Hematopoietic multipotent progenitor cell treated with erythropoietin and hydrocortisone succinate and interleukin-3 and kit ligand, for 6 days (in vitro differentiated cells): ENCODE data around the gene MARCHF10.
"Not testable (repeated sequence)": the region's sequence is repeated elsewhere in the genome, so short reads cannot be mapped to it uniquely, and the experiment has no call there.

Source experiments
- DNase-seq: peaks from one replicate; pipeline ENCODE4 v3.0.0-alpha.2; 2015

MARCHF10 gene

DNA sequence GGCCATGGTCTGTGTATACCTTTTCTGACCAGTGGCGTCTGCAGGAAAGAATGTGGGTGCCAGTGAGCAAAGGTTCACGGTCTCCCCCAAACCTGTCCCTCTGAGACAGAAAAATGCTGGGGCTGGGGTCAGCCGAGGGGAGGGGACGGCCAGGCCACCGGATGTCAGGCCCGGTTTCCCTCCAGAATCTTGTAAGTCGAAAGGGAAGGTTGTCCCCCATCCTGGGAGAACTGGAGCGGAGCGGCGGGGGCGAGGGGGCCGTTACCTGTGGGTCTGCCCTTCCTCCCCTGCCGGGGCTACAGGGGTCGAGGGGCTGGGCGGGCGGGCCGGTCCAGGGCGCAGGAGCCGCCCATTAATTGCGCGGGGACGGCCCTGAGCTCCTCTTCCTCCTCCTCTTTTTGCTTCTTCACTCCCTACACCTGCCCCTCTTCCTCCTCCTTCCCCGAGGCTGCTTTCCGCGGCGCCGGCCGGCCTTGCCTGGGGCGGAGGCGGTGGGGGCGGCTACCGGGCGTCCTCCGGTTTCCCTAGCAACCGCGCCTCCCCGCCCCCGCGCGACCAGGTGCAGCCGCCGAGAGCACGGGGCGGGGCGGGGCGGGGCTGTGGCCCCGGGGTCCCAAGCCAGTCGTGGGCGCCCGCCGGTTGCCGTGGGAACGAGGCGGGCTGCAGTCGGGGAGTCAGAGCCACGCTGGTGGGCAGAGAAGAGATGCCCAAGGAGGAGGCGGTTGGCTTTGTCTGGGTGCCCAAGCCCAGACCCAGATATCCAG is at the start of gene MARCHF10:
Gene MARCHF10 (minus strand): TSS at position 503 of the 764 bp plus-strand sequence. CDS start 6,579 bp downstream, outside the sequence.
- peak; percentile 24 for DNase-seq

DNA sequence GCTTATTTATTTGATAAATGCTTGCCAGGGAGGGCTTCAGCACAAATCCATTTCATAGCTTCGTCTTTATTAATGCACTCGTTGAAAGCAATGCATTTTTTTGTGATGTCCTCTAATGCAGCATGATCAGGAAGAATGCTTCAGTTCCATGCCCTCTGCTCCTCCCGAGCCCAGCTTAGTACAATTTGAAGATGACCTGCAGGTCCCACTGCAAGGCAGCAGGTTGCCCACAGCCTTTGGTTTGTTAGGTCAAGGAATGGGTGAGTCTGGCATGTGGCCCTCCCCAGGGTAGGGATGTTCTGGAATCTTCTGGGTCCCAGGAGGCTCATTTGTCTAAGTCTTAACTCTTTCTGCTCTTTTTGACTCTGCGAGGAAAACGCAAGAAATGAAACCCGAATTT is 49.4 kb upstream of the MARCHF10 start:
- DNase-seq: no peak

DNA sequence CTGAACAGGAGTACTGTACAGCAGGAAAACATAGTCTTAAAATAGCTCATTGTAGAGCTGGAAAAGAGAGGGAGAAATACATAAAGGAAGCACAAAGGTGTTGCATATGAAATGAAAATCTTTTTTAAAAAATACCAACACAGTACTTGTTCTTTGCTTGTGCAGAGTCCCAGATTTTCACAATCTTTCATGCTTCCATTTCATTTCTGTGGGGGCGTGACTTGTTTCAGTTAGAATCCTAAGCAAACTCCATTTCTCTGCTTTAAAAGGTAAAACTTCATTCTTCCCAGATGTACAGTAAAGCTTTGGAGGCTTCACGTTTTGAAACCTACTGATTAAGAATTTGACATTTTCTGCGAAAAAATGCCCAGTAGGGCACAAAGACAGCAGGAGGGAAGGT is 48.5 kb upstream of the MARCHF10 start:
- DNase-seq: no peak

DNA sequence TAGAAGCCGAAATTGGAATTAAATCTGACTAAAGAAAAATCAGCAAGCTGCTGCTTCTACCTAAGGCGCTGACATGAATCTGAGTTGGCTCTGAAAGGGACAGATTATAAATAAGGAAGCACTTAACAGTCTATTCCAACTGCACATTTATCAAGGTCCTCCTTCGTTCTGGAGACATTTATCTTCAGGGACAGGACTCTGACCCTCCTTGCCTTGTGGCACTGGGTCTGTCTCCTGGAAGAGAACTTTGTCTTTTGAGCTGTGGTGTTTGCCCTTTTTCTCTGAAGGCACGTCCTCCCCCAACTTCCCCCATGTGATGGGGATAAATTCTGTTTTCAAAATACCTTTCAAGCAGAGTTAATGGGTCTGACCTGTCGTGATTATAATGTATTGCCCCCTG is 47.0 kb upstream of the MARCHF10 start:
- DNase-seq: no peak

DNA sequence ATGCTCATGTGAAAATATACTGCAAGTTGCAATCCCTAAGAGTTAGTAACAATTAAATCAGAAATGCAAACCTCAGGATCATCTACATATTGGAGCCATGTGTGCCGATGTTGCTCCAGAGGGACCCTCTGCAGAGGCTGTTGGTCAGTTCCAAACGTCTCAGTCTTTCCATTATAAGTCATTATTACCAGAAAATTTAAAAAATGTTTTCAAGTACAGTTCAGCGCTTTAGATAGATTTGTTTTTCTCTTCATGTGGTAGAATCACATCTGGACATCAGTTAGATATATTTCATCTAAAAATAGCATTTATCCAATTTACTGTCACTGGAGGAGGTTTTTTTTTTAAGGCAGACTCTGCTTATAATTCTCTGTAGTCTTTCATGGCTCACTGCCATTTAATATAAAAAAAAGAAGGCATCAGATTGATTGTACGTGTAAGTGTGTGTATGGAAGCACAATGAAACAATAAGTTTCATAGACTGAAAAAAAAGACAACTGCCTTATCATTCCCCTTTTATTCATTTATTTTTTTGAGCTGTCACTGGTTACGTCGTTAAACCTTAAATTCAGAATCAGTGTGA is 46.1 kb upstream of the MARCHF10 start:
- no peak for DNase-seq

- DNase-seq: no peak
These were observed 44.1 kb upstream of the MARCHF10 start for GRCh38 chr17:62852195-62852594.

GRCh38 chr17:62849591-62850415 is 41.7 kb upstream of the MARCHF10 start:
- DNase-seq: not testable (repeated sequence)

- DNase-seq: no peak
These were observed 40.2 kb upstream of the MARCHF10 start for GRCh38 chr17:62848334-62848733.

DNA sequence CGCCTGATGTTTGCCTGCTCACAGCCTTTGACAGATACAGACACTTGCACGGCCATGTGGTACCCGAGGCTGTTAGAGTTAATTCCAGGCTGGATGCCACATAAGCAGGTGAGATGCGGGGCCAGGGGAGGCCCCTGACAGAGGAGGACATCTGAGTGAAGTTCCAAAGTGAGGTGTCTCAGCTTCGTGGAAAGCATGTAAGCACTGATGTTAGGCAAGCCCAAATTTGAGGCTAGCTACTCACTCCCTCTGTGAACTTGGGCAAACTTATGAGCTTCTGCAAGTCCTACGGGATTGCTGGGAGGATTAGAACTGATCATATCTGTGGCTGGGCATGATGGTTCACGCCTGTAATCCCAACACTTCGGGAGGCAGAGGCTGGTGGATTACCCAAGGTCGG is 39.3 kb upstream of the MARCHF10 start:
- no peak for DNase-seq

- DNase-seq: no peak
These were observed 32.8 kb upstream of the MARCHF10 start for GRCh38 chr17:62840871-62841270.

- not testable (repeated sequence) for DNase-seq
These were observed 25.7 kb upstream of the MARCHF10 start for GRCh38 chr17:62833816-62834215.

DNA sequence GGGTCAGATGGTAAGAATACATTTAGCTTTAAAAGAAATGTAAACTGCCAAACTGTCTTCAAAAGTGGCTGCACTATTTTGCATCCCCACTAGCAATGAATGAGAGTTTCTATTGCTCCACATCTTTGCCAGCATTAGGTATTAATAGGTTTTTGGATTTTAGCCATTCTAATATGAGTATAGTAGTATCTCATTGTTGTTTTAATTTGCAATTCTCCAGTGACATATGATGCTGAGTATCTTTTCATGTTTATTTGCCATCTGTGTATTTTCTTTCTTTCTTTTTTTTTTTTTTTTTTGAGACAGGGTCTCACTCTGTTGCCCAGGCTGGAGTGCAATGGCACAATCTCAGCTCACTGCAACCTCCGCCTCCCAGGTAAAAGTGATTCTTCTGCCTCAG is 24.3 kb upstream of the MARCHF10 start:
- DNase-seq: no peak

DNA sequence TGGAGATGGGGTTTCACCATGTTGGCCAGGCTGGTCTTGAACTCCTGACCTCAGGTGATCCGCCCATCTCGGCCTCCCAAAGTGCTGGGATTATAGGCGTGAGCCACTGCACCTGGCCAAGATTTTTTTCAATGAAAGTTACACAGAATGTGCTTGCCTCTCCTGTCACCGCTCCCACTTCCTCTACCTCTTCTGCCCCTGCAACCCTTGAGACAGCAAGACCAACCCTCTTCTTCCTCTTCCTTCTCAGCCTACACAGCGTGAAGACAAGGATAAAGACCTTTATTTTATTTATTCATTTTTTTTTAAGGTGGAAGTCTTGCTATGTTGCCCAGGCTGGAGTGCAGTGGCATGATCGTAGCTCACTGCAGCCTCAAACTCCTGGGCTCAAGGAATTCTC is 23.0 kb upstream of the MARCHF10 start:
- DNase-seq: not testable (repeated sequence)

DNA sequence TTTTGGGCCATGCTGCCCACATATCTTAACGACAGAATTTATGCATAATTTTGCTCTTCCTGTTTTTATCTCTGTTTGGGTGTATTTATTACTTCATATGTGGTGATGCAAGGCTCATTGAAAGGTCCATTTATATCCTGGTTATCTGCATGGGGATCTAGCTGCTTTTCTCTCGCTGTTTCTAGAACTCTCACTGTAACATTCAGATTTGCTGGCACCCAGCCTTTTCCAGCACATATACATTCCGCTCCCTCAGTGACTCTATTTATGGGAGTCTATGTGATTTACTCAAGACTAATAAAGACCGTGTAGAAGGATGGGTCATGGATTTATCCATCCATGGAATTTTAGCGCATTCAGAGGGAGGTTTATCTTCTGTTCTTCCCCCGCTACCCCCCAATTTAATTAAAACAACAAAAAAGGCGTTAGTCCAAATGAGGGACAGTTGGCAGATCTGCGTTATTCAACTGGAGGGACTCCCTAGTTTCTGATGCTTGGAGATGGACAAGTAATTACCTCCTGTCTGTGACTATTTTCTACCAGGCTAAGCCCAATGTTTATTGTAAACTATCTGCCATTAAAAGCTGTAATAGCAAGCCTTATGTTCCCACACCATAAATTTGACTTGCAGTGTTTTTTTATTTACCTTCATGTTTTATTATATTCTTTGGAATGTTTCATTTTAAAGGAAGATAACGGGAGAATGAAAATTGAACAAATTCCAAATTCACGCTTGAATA is 19.8 kb upstream of the MARCHF10 start:
- peak; percentile 74 for DNase-seq

DNA sequence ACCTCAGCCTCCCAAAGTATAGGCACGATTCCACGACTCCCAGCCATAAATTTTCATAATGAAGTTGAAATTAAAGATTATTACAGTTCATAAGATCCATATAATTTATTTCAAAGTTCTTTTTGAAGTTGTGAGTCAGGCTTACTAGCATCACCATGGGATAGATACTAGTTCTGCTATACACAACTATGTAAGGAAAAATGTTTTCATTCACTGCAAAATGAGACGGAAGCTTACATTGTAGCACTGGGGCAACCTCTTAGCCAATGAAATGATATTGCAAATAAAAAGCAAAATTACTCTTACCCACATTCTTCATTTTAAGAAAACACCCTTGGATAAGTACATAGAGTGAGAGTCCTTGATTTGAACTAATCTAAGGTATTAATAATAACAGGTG is 18.8 kb upstream of the MARCHF10 start:
- DNase-seq: no peak

GRCh38 chr17:62825182-62825581 is 17.1 kb upstream of the MARCHF10 start:
- DNase-seq: no peak

DNA sequence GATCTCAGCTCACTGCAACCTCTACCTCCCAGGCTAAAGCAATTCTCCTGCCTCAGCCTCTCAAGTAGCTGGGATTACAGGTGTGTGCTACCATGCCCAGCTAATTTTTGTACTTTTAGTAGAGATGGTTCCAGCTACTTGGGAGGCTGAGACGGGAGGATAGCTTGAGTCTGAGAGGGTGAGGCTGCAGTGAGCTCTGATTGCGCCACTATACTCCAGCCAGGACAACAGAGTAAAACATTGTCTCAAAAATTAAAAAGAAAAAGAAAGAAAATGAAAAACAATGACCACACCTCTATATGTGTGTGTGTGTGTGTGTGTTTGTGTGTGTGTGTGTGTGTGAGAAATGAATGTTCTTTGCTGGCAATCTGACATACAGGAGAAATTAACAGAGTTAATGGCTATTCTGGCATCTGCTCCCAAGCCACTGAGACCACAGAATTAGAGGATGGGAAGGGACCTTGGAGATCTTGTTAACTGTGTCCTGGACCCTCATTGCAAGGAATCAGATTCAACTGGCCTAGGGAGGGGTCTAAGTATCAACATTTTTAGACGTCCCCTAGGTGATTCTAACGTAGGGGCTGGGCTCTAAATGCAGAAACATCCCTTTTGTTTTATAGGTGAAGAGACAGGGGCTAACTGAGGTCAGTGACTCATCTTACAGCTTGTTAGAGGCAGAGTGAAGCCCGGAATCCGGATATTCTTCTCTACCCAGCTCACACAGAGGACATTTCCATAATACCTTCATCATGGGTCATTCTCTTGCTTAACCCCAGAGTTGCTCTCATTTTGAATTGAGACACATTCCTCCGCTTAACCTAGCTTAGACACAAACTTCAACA is 16.4 kb upstream of the MARCHF10 start:
- DNase-seq: no peak

DNA sequence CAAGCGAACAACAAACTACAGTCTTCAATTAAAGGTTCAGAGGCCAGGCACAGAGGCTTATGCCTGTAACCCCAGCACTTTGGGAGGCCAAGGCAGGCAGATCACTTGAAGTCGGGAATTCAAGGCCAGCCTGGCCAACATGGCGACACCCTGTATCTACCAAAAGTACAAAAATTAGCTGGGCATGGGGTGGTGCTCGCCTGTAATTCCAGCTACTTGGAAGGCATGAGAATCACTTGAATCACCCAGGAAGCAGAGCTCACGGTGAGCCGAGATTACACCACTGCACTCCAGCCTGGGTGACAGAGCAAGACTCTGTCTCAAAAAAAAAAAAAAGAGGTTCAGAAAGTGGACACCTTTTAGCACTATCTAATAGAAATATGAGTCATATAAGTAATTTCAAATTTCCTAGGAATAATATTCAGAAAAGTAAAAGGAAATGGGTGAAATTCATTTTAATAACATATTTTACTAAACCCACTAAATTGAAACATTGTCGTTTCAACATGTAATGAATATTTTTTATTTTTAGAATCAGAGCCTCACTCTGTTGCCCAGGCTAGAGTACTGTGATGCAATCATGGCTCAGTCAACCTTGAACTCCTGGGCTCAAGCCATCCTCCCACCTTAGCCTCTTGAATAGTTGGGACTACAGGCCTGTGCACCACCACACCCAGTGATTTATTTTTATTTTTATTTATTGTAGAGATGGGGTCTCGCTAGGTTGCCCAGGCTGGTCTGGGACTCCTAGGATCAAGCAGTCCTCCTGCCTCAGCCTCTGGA is 15.2 kb upstream of the MARCHF10 start:
- DNase-seq: no peak

GRCh38 chr17:62822080-62822904 is 14.2 kb upstream of the MARCHF10 start:
- DNase-seq: peak; percentile 95
